ENCODE data around the gene IGF1R.

DNA sequence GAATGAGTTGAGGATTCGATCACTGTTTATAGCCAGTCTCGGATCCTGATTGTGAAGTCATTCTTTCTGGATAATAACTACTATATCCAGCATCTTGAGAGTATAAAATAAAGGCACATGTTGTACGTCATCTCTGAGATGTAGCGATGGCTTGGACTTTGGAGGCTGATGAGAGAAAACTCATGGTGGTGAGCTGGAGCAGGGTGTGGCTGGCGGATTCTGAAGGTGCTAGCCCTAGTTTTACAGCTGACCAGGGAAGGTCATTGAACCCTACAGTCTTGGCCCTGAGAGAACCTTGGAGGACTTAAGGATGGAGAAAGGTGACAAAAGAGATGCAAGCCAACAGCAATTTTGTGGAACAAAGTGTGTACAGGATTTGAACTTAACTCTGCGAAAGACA lies 153.8 kb downstream of the IGF1R start:
- TF ChIP-seq, protein P1, sequence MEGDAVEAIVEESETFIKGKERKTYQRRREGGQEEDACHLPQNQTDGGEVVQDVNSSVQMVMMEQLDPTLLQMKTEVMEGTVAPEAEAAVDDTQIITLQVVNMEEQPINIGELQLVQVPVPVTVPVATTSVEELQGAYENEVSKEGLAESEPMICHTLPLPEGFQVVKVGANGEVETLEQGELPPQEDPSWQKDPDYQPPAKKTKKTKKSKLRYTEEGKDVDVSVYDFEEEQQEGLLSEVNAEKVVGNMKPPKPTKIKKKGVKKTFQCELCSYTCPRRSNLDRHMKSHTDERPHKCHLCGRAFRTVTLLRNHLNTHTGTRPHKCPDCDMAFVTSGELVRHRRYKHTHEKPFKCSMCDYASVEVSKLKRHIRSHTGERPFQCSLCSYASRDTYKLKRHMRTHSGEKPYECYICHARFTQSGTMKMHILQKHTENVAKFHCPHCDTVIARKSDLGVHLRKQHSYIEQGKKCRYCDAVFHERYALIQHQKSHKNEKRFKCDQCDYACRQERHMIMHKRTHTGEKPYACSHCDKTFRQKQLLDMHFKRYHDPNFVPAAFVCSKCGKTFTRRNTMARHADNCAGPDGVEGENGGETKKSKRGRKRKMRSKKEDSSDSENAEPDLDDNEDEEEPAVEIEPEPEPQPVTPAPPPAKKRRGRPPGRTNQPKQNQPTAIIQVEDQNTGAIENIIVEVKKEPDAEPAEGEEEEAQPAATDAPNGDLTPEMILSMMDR (IDR thresholded peaks at IDR 0.05 in 2 of 3, conservative IDR thresholded peaks at IDR 0.05 in 1 of 3; ENCODE audit: borderline replicate concordance in 1 of 3, insufficient read depth in 1 of 3, low read depth in 2 of 3, low read length in 2 of 3) = no peak
- TF ChIP-seq POLR2A (IDR thresholded peaks at IDR 0.05; ENCODE audit: borderline replicate concordance, extremely low read depth, insufficient read depth, insufficient read length) (no peak), ZFX (IDR thresholded peaks at IDR 0.05) (no peak)
